ENCODE measurements around the gene ATF7. TPM values are rescaled to one million over a fixed set of nuclear protein-coding genes. Genes with fewer than 3 reads are reported as not detected.

ATF7 gene
- total and polyA plus RNA-seq, 10 donors: 6.5 to 52.8 (median 35.4) TPM

DNA sequence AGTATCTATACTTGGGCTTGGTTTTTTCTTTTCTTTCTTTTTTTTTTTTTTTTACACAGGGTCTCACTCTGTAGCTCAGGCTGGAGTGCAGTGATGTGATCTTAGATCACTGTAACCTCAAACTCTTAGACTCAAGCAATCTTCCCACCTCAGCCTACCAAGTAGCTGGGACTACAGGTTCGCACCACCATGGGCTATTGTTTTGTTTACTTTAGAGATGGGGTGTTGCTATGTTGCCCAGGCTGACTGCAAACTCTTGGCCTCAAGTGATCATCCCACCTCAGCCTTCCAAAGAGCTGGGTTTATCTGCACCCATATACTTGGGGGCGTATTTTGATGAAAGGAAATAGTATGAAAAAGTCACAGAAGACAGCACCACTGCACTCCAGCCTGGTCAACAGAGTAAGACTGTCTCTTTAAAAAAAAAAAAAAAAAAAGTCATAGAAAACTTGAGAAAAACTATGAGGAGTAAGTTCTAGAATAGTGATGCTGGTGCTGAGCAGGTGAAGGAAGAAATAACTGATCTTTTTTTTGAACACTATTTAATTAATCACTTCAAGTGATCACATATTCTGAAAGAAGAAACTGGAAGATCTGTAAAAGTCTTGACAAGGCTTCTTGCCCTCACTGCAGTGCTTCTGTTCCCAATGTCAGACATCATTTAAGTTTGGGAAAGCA, 65.1 kb downstream of the ATF7 start:
- no peak for DNase-seq
- 91 to 94% (median 93%) methylated on average over 2 of the region's 2 CpGs for WGBS, 5 donors
- intact Hi-C loops (cut with DNase I; ENCODE audit: low total_unique reads): no loop called here
- Histone ChIP-seq H3K4me1 (peaks cover 0 to 36% (median 16%) of the 10 kb centered on the region in 6 donors), H3K9me3 (no peaks in the 10 kb centered on the region), H3K36me3 (peaks cover 0 to 9% (median 0%) of the 10 kb centered on the region in 6 donors), H3K27me3 (replicated peaks in 1 of 7) (no peaks in the 10 kb centered on the region), H3K4me3 (no peak overlapping the region), H3K27ac (no peak overlapping the region)
- no peak for TF ChIP-seq POLR2AphosphoS5 (IDR thresholded peaks at IDR 0.05)
- no peak for TF ChIP-seq POLR2A (IDR thresholded peaks at IDR 0.05)
- no peak for TF ChIP-seq CTCF (IDR thresholded peaks at IDR 0.05 in 8 of 11, conservative IDR thresholded peaks at IDR 0.05 in 3 of 11)

GRCh38 chr12:53560351-53560750, 65.8 kb downstream of the ATF7 start:
- H3K4me1 ChIP-seq: peaks cover 0 to 36% (median 16%) of the 10 kb centered on the region in 6 donors
- H3K27ac ChIP-seq: no peak overlapping the region
- H3K9me3 ChIP-seq: no peaks in the 10 kb centered on the region
- no peaks in the 10 kb centered on the region for H3K27me3 ChIP-seq (replicated peaks in 1 of 7)
- intact Hi-C loops (cut with DNase I; ENCODE audit: low total_unique reads): no loop called here
- 78 to 93% (median 86%) methylated on average over 6 of the region's 6 CpGs for WGBS, 5 donors
- TF ChIP-seq POLR2AphosphoS5 (IDR thresholded peaks at IDR 0.05) (no peak), POLR2A (IDR thresholded peaks at IDR 0.05) (no peak), CTCF (IDR thresholded peaks at IDR 0.05 in 8 of 11, conservative IDR thresholded peaks at IDR 0.05 in 3 of 11) (no peak)
- no peak for DNase-seq
- no peak overlapping the region for H3K4me3 ChIP-seq
- peaks cover 0 to 9% (median 0%) of the 10 kb centered on the region in 6 donors for H3K36me3 ChIP-seq

- WGBS, 5 donors: 94 to 100% (median 100%) methylated on average over 1 of the region's 1 CpG
- no peaks in the 10 kb centered on the region for H3K9me3 ChIP-seq
- H3K27me3 ChIP-seq (replicated peaks in 1 of 7): no peaks in the 10 kb centered on the region
- no peak for DNase-seq
- H3K27ac ChIP-seq: no peak overlapping the region
- H3K4me3 ChIP-seq: no peak overlapping the region
- peaks cover 0 to 17% (median 0%) of the 10 kb centered on the region in 6 donors for H3K36me3 ChIP-seq
- peaks cover 0 to 20% (median 5%) of the 10 kb centered on the region in 6 donors for H3K4me1 ChIP-seq
- TF ChIP-seq POLR2AphosphoS5 (IDR thresholded peaks at IDR 0.05) (no peak), CTCF (IDR thresholded peaks at IDR 0.05 in 8 of 11, conservative IDR thresholded peaks at IDR 0.05 in 3 of 11) (no peak), POLR2A (IDR thresholded peaks at IDR 0.05) (no peak)
- intact Hi-C loops (cut with DNase I; ENCODE audit: low total_unique reads): no loop called here
These were observed 67.6 kb downstream of the ATF7 start for GRCh38 chr12:53558631-53559030.

- Histone ChIP-seq H3K27ac (no peak overlapping the region), H3K4me1 (peaks cover 0 to 5% (median 0%) of the 10 kb centered on the region in 6 donors), H3K4me3 (no peak overlapping the region), H3K9me3 (no peaks in the 10 kb centered on the region), H3K36me3 (peaks cover 0 to 68% (median 31%) of the 10 kb centered on the region in 6 donors), H3K27me3 (replicated peaks in 1 of 7) (no peaks in the 10 kb centered on the region)
- intact Hi-C loops (cut with DNase I; ENCODE audit: low total_unique reads): no loop called here
- TF ChIP-seq POLR2A (IDR thresholded peaks at IDR 0.05) (no peak), CTCF (IDR thresholded peaks at IDR 0.05 in 8 of 11, conservative IDR thresholded peaks at IDR 0.05 in 3 of 11) (no peak), POLR2AphosphoS5 (IDR thresholded peaks at IDR 0.05) (no peak)
- no peak for DNase-seq
- WGBS, 5 donors: 86 to 95% (median 93%) methylated on average over 13 to 14 of the region's 14 CpGs
These were observed 73.5 kb downstream of the ATF7 start for GRCh38 chr12:53552361-53553327.

All from spleen (tissue), 11 donors.